PC-3 (cell line): ENCODE results near the gene SHF. TPM values are rescaled to one million over a fixed set of nuclear protein-coding genes. Genes with fewer than 3 reads are reported as not detected.

Experiments used
- ATAC-seq: fragments of 200-7000 bp; cut with Tn5 transposase; 2 replicates; pipeline ENCODE4 v1.9.1; 2020; ENCODE audit warnings: mild to moderate bottlenecking, moderate library complexity
- BruUV-seq: library from RNA; stranded (reverse); fragments of 400-500 nt; replicated peaks from 2 replicates; lab custom pipeline; 2021; lab: Mats Ljungman, UMichigan
- CTCF ChIA-PET: fragments of 300-600 bp; sonication (Branson Sonifier 250); formaldehyde crosslinking; loops from one replicate; lab custom pipeline; 2022; ENCODE audit warnings: antibody characterized with exemption; lab: Charles Lee
- POLR2A ChIA-PET: fragments of 300-600 bp; sonication (Branson Sonifier 250); formaldehyde crosslinking; loops from one replicate; lab custom pipeline; 2022; ENCODE audit warnings: antibody characterized with exemption; ENCODE audit not compliant: unreplicated experiment; lab: Charles Lee
- DNase-seq: peaks from one replicate; pipeline ENCODE4 v3.0.0-alpha.2; 2015
- H2AFZ ChIP-seq: fragments of 300-600 bp; sonication (generic); 2 replicates; pipeline ENCODE4 v1.6.0; 2016; ENCODE audit warnings: antibody characterized with exemption, low read length
- H3F3A ChIP-seq: fragments of 300-600 bp; sonication (generic); one replicate; pipeline ENCODE4 v1.6.0; 2017; ENCODE audit warnings: antibody characterized with exemption, low read length, control low read depth, mild to moderate bottlenecking; ENCODE audit not compliant: unreplicated experiment
- H3K27ac ChIP-seq: fragments of 300-600 bp; sonication (generic); 2 replicates; pipeline ENCODE4 v1.5.1; 2016; ENCODE audit warnings: mild to moderate bottlenecking, low read length
- H3K27me3 ChIP-seq: fragments of 300-600 bp; sonication (generic); 2 replicates; pipeline ENCODE4 v1.6.1; 2016; ENCODE audit warnings: low read length, mixed read lengths
- H3K36me3 ChIP-seq: fragments of 300-600 bp; sonication (generic); 2 replicates; pipeline ENCODE4 v1.6.1; 2016; ENCODE audit warnings: low read depth, mixed run types, low read length, mixed read lengths
- H3K4me1 ChIP-seq: fragments of 300-600 bp; sonication (generic); 2 replicates; pipeline ENCODE4 v1.5.1; 2016; ENCODE audit warnings: low read length; ENCODE audit not compliant: insufficient read depth
- H3K4me2 ChIP-seq: fragments of 300-600 bp; sonication (generic); 2 replicates; pipeline ENCODE4 v1.6.0; 2016; ENCODE audit warnings: low read length
- H3K4me3 ChIP-seq: fragments of 300-600 bp; sonication (generic); 2 replicates; pipeline ENCODE4 v1.5.1; 2016; ENCODE audit warnings: mild to moderate bottlenecking, low read length, mixed read lengths
- H3K79me2 ChIP-seq: fragments of 300-600 bp; sonication (generic); 2 replicates; pipeline ENCODE4 v1.6.1; 2017; ENCODE audit warnings: low read length, mixed read lengths
- H3K9ac ChIP-seq: fragments of 300-600 bp; sonication (generic); 2 replicates; pipeline ENCODE4 v1.6.0; 2016; ENCODE audit warnings: mild to moderate bottlenecking, low read length
- H3K9me2 ChIP-seq: fragments of 300-600 bp; sonication (generic); replicated peaks from 2 replicates; pipeline ENCODE4 v1.6.1; 2016; ENCODE audit warnings: mixed run types, low read length, mixed read lengths
- H3K9me3 ChIP-seq: fragments of 300-600 bp; sonication (generic); 2 replicates; pipeline ENCODE4 v1.6.1; 2016; ENCODE audit warnings: low read length, mixed read lengths
- H4K20me1 ChIP-seq: fragments of 300-600 bp; sonication (generic); 2 replicates; pipeline ENCODE4 v1.6.1; 2016; ENCODE audit warnings: low read length, mixed read lengths
- CTCF ChIP-seq: fragments of 300-600 bp; sonication (generic); conservative IDR thresholded peaks from 2 replicates; pipeline ENCODE4 v1.5.1; 2017; ENCODE audit warnings: antibody characterized with exemption, low read depth, mild to moderate bottlenecking, low read length
- EZH2 ChIP-seq: fragments of 300-600 bp; sonication (generic); IDR thresholded peaks from one replicate; pipeline ENCODE4 v1.6.1; 2017; ENCODE audit warnings: antibody characterized with exemption, mild to moderate bottlenecking, low read length; ENCODE audit not compliant: unreplicated experiment
- EZH2phosphoT487 ChIP-seq: fragments of 300-600 bp; sonication (generic); IDR thresholded peaks from 2 replicates; pipeline ENCODE4 v1.6.1; 2018; ENCODE audit warnings: mild to moderate bottlenecking, antibody characterized with exemption, low read length, borderline replicate concordance
- intact Hi-C: fragments of 100-400 bp; cut with micrococcal nuclease; formaldehyde crosslinking; loops from 2 replicates; pipeline ENCODE4 v1.9.0; 2023
- total RNA-seq: library from RNA; depleted of rRNA; stranded (reverse); fragments of >200 nt; gene quantifications from 2 replicates; pipeline ENCODE4 v1.2.3, GENCODE V29; 2014

The SHF gene
- total RNA-seq, 1 experiment from 2014 or later = 1.2 TPM

GRCh38 chr15:45123397-45123796 lies 64.4 kb downstream of the SHF start:
- no peaks in the 10 kb centered on the region for H4K20me1 ChIP-seq

GRCh38 chr15:45122719-45123118 lies 65.0 kb downstream of the SHF start:
- Histone ChIP-seq H3K27ac (no peak overlapping the region), H3K27me3 (no peaks in the 10 kb centered on the region), H3K4me1 (peaks cover 17% of the 10 kb centered on the region), H3K4me3 (no peak overlapping the region), H3K4me2 (no peak overlapping the region), H2AFZ (no peak overlapping the region), H3K79me2 (no peaks in the 10 kb centered on the region), H3K9me3 (no peaks in the 10 kb centered on the region), H3K9me2 (no peaks in the 10 kb centered on the region), H4K20me1 (no peaks in the 10 kb centered on the region), H3K36me3 (no peaks in the 10 kb centered on the region), H3F3A (no peaks in the 10 kb centered on the region), H3K9ac (no peak overlapping the region)
- POLR2A ChIA-PET = no interaction called here
- no peak for ATAC-seq
- no peak for DNase-seq
- BruUV-seq = no TSS peak
- CTCF ChIA-PET = interaction anchor here (1.4 kb wide), 1 partner anchor 40 kb away, joined by 5 read pairs; no protein-coding TSS in a partner anchor
- intact Hi-C loops = loop anchor here (10.0 kb wide), 2 partner anchors 82 to 158 kb away; no protein-coding TSS in a partner anchor
- TF ChIP-seq EZH2 (no peak), CTCF (no peak)

More at GRCh38 chr15:45123397-45123796, 64.4 kb downstream of the SHF start:
- Histone ChIP-seq H3K36me3 (no peaks in the 10 kb centered on the region), H3K27me3 (no peaks in the 10 kb centered on the region), H3K27ac (no peak overlapping the region), H3K4me1 (peaks cover 17% of the 10 kb centered on the region), H3F3A (no peaks in the 10 kb centered on the region), H3K4me3 (no peak overlapping the region), H3K4me2 (no peak overlapping the region), H3K9ac (no peak overlapping the region), H3K9me3 (no peaks in the 10 kb centered on the region), H3K9me2 (no peaks in the 10 kb centered on the region), H3K79me2 (no peaks in the 10 kb centered on the region), H2AFZ (no peak overlapping the region)
- no TSS peak for BruUV-seq
- ATAC-seq (no peak), DNase-seq (peak; percentile 16)
- ChIA-PET POLR2A (no interaction called here), CTCF (no interaction called here)
- intact Hi-C loops = loop anchor here (10.0 kb wide), 2 partner anchors 81 to 159 kb away; no protein-coding TSS in a partner anchor
- no peak for TF ChIP-seq EZH2

- Histone ChIP-seq H3F3A (no peaks in the 10 kb centered on the region), H3K4me1 (peaks cover 17% of the 10 kb centered on the region), H4K20me1 (no peaks in the 10 kb centered on the region), H3K27ac (0 out of 2 replicates have a peak overlapping the region, but pooled peaks have one; percentile 18), H2AFZ (no peak overlapping the region), H3K9ac (no peak overlapping the region), H3K4me2 (peak overlapping the region; percentile 57), H3K9me2 (no peaks in the 10 kb centered on the region), H3K27me3 (no peaks in the 10 kb centered on the region), H3K9me3 (no peaks in the 10 kb centered on the region), H3K36me3 (no peaks in the 10 kb centered on the region), H3K4me3 (no peak overlapping the region), H3K79me2 (no peaks in the 10 kb centered on the region)
- POLR2A ChIA-PET = interaction anchor here (0.6 kb wide), 1 partner anchor 428 kb away, joined by 3 read pairs; no protein-coding TSS in a partner anchor
- no peak for TF ChIP-seq CTCF
- TF ChIP-seq EZH2 = no peak
- TF ChIP-seq EZH2phosphoT487 = no peak
- CTCF ChIA-PET = interaction anchor here (1.4 kb wide), 1 partner anchor 41 kb away, joined by 5 read pairs; no protein-coding TSS in a partner anchor
- intact Hi-C loops = loop anchor here (10.0 kb wide), 2 partner anchors 83 to 157 kb away; no protein-coding TSS in a partner anchor
- ATAC-seq = peak; percentile 82
- BruUV-seq = no TSS peak
- peak; percentile 92 for DNase-seq
These were observed 65.9 kb downstream of the SHF start for GRCh38 chr15:45121706-45122417.
